ENCODE results near the gene SSC4D. TPM values are rescaled to one million over a fixed set of nuclear protein-coding genes. Genes with fewer than 3 reads are reported as not detected.
"Not testable (repeated sequence)": the region's sequence is repeated elsewhere in the genome, so short reads cannot be mapped to it uniquely, and the experiment has no call there.

The SSC4D gene
- total RNA-seq, 2 experiments from 2014 or later, result 0.32 to 0.60 TPM

- H3K36me3 Mint-ChIP-seq (ENCODE audit: low read depth), result no peaks in the 10 kb centered on the region
- H3K4me1 Mint-ChIP-seq, result peaks cover 11% of the 10 kb centered on the region
- H3K27ac Mint-ChIP-seq, result no peak overlapping the region
- DNase-seq, result no peak
- H3K4me3 Mint-ChIP-seq, result no peak overlapping the region
- peaks cover 5% of the 10 kb centered on the region for H3K27me3 Mint-ChIP-seq
- H3K9me3 Mint-ChIP-seq, result no peaks in the 10 kb centered on the region
- POLR2A ChIA-PET, result no interaction called here
- CTCF ChIA-PET, result interaction anchor here (0.6 to 1.1 kb wide), 6 partner anchors 20 to 904 kb away, joined by 3 to 4 read pairs (median 4); no protein-coding TSS in a partner anchor
Measured at GRCh38 chr7:76428149-76428823, 18.8 kb upstream of the SSC4D start.

- peaks cover 13% of the 10 kb centered on the region for H3K4me1 Mint-ChIP-seq
- POLR2A ChIA-PET, result interaction anchor here (1.1 kb wide), 1 partner anchor 34 kb away, joined by 3 read pairs; no protein-coding TSS in a partner anchor
- no peak for DNase-seq
- H3K36me3 Mint-ChIP-seq (ENCODE audit: low read depth), result no peaks in the 10 kb centered on the region
- peaks cover 9% of the 10 kb centered on the region for H3K27me3 Mint-ChIP-seq
- no peak overlapping the region for H3K27ac Mint-ChIP-seq
- no peak overlapping the region for H3K4me3 Mint-ChIP-seq
- no peaks in the 10 kb centered on the region for H3K9me3 Mint-ChIP-seq
- CTCF ChIA-PET, result interaction anchor here (0.7 to 1.1 kb wide), 4 partner anchors 19 to 34 kb away, joined by 3 to 4 read pairs (median 3); no protein-coding TSS in a partner anchor
Measured at GRCh38 chr7:76427635-76428034, 18.1 kb upstream of the SSC4D start.

GRCh38 chr7:76426246-76426645, 16.7 kb upstream of the SSC4D start:
- H3K36me3 Mint-ChIP-seq (ENCODE audit: low read depth), result no peaks in the 10 kb centered on the region
- no peak overlapping the region for H3K4me3 Mint-ChIP-seq
- no peaks in the 10 kb centered on the region for H3K9me3 Mint-ChIP-seq
- peaks cover 9% of the 10 kb centered on the region for H3K27me3 Mint-ChIP-seq
- ChIA-PET CTCF (no interaction called here), POLR2A (interaction anchor here (1.1 kb wide), 1 partner anchor 32 kb away, joined by 3 read pairs; no protein-coding TSS in a partner anchor)
- H3K27ac Mint-ChIP-seq, result no peak overlapping the region
- DNase-seq, result no peak
- H3K4me1 Mint-ChIP-seq, result peaks cover 13% of the 10 kb centered on the region

GRCh38 chr7:76425558-76425957, 16.1 kb upstream of the SSC4D start:
- H3K4me3 Mint-ChIP-seq; H3K36me3 Mint-ChIP-seq (ENCODE audit: low read depth); POLR2A ChIA-PET: not testable (repeated sequence)

GRCh38 chr7:76425156-76425555, 15.7 kb upstream of the SSC4D start:
- no peaks in the 10 kb centered on the region for H3K9me3 Mint-ChIP-seq
- peaks cover 13% of the 10 kb centered on the region for H3K4me1 Mint-ChIP-seq
- H3K27me3 Mint-ChIP-seq, result peaks cover 13% of the 10 kb centered on the region
- ChIA-PET POLR2A (no interaction called here), CTCF (interaction anchor here (1.0 to 2.9 kb wide), 4 partner anchors 12 to 25 kb away, joined by 3 to 8 read pairs (median 3); no protein-coding TSS in a partner anchor)
- no peak overlapping the region for H3K4me3 Mint-ChIP-seq
- no peak for DNase-seq
- H3K36me3 Mint-ChIP-seq (ENCODE audit: low read depth), result no peaks in the 10 kb centered on the region
- H3K27ac Mint-ChIP-seq, result peak overlapping the region; percentile 9

More at GRCh38 chr7:76425558-76425957, 16.1 kb upstream of the SSC4D start:
- not testable (repeated sequence) for DNase-seq, H3K9me3 Mint-ChIP-seq, H3K27ac Mint-ChIP-seq, H3K27me3 Mint-ChIP-seq
- peaks cover 13% of the 10 kb centered on the region for H3K4me1 Mint-ChIP-seq
- CTCF ChIA-PET, result interaction anchor here (1.0 kb wide), 1 partner anchor 12 kb away, joined by 3 read pairs; no protein-coding TSS in a partner anchor

GRCh38 chr7:76424413-76425111, 15.1 kb upstream of the SSC4D start, which contains the start of gene ZP3:
Gene ZP3, plus strand, starts transcription at chr7:76424950. Its CDS starts 15 bp downstream, at chr7:76424965.
- peak; percentile 26 for DNase-seq
- Mint-ChIP-seq H3K27ac (peak within 1 kb of the TSS; percentile 73), H3K4me1 (peaks cover 16% of the 10 kb centered on the region), H3K9me3 (no peaks in the 10 kb centered on the region), H3K36me3 (ENCODE audit: low read depth) (no peaks in the 10 kb centered on the region), H3K4me3 (no peak within 1 kb of the TSS), H3K27me3 (peaks cover 15% of the 10 kb centered on the region)
- ChIA-PET POLR2A (no interaction called here), CTCF (interaction anchor here (0.6 to 2.9 kb wide), 5 partner anchors 11 to 72 kb away, joined by 3 to 8 read pairs (median 3); no protein-coding TSS in a partner anchor)

GRCh38 chr7:76423666-76424412, 14.3 kb upstream of the SSC4D start:
- POLR2A ChIA-PET, result no interaction called here
- CTCF ChIA-PET, result interaction anchor here (0.6 to 2.9 kb wide), 4 partner anchors 12 to 1744 kb away, joined by 3 to 8 read pairs (median 3); no protein-coding TSS in a partner anchor
- no peaks in the 10 kb centered on the region for H3K36me3 Mint-ChIP-seq (ENCODE audit: low read depth)
- H3K4me1 Mint-ChIP-seq, result peaks cover 19% of the 10 kb centered on the region
- no peak for DNase-seq
- peaks cover 15% of the 10 kb centered on the region for H3K27me3 Mint-ChIP-seq
- no peaks in the 10 kb centered on the region for H3K9me3 Mint-ChIP-seq
- peak overlapping the region; percentile 73 for H3K27ac Mint-ChIP-seq
- no peak overlapping the region for H3K4me3 Mint-ChIP-seq

- peaks cover 15% of the 10 kb centered on the region for H3K27me3 Mint-ChIP-seq
- H3K27ac Mint-ChIP-seq; H3K9me3 Mint-ChIP-seq; POLR2A ChIA-PET; DNase-seq; H3K36me3 Mint-ChIP-seq (ENCODE audit: low read depth); H3K4me3 Mint-ChIP-seq: not testable (repeated sequence)
- CTCF ChIA-PET, result interaction anchor here (0.6 kb wide), 1 partner anchor 63 kb away, joined by 3 read pairs; the partner anchor contains the start of gene YWHAG
- peaks cover 19% of the 10 kb centered on the region for H3K4me1 Mint-ChIP-seq
Measured at GRCh38 chr7:76421097-76421496, 11.6 kb upstream of the SSC4D start.

GRCh38 chr7:76417654-76418310, 8.3 kb upstream of the SSC4D start:
- H3K27me3 Mint-ChIP-seq; POLR2A ChIA-PET; H3K4me1 Mint-ChIP-seq; H3K4me3 Mint-ChIP-seq; H3K9me3 Mint-ChIP-seq; DNase-seq; H3K27ac Mint-ChIP-seq; H3K36me3 Mint-ChIP-seq (ENCODE audit: low read depth): not testable (repeated sequence)
- CTCF ChIA-PET, result interaction anchor here (0.6 kb wide), 1 partner anchor 914 kb away, joined by 4 read pairs; no protein-coding TSS in a partner anchor

- H3K4me1 Mint-ChIP-seq, result no peaks in the 10 kb centered on the region
- no peaks in the 10 kb centered on the region for H3K36me3 Mint-ChIP-seq (ENCODE audit: low read depth)
- ChIA-PET CTCF (no interaction called here), POLR2A (no interaction called here)
- H3K27me3 Mint-ChIP-seq, result peaks cover 2% of the 10 kb centered on the region
- no peak overlapping the region for H3K4me3 Mint-ChIP-seq
- DNase-seq, result no peak
- H3K27ac Mint-ChIP-seq, result no peak overlapping the region
- no peaks in the 10 kb centered on the region for H3K9me3 Mint-ChIP-seq
Measured at GRCh38 chr7:76412249-76412648, 2.8 kb upstream of the SSC4D start.

- ChIA-PET POLR2A (no interaction called here), CTCF (interaction anchor here (1.1 kb wide), 1 partner anchor 13 kb away, joined by 3 read pairs; the partner anchor contains the start of gene ZP3)
- no peak overlapping the region for H3K4me3 Mint-ChIP-seq
- H3K9me3 Mint-ChIP-seq, result no peaks in the 10 kb centered on the region
- H3K27me3 Mint-ChIP-seq, result peaks cover 2% of the 10 kb centered on the region
- no peak for DNase-seq
- no peaks in the 10 kb centered on the region for H3K4me1 Mint-ChIP-seq
- no peaks in the 10 kb centered on the region for H3K36me3 Mint-ChIP-seq (ENCODE audit: low read depth)
- H3K27ac Mint-ChIP-seq, result no peak overlapping the region
Measured at GRCh38 chr7:76411626-76412025, 2.1 kb upstream of the SSC4D start.

- no peak overlapping the region for H3K27ac Mint-ChIP-seq
- H3K4me1 Mint-ChIP-seq, result peaks cover 7% of the 10 kb centered on the region
- H3K27me3 Mint-ChIP-seq, result peaks cover 2% of the 10 kb centered on the region
- no peaks in the 10 kb centered on the region for H3K36me3 Mint-ChIP-seq (ENCODE audit: low read depth)
- no peak for DNase-seq
- ChIA-PET CTCF (interaction anchor here (0.6 to 1.9 kb wide), 6 partner anchors 11 to 196 kb away, joined by 3 to 8 read pairs (median 3); partner anchors contain the start of gene ZP3), POLR2A (no interaction called here)
- H3K9me3 Mint-ChIP-seq, result no peaks in the 10 kb centered on the region
- H3K4me3 Mint-ChIP-seq, result no peak overlapping the region
Measured at GRCh38 chr7:76408121-76408560, 1.4 kb downstream of the SSC4D start.
